MCF 10A (cell line): Measurements from ENCODE around the gene OCEL1. TPM values are rescaled to one million over a fixed set of nuclear protein-coding genes. Genes with fewer than 3 reads are reported as not detected.

Source experiments
- BruUV-seq: library from RNA; stranded (reverse); fragments of 400-500 nt; replicated peaks from 2 replicates; lab custom pipeline; 2021; lab: Mats Ljungman, UMichigan
- CTCF ChIA-PET: fragments of 300-600 bp; sonication (Branson Sonifier 250); formaldehyde crosslinking; extraction: SDS; loops from one replicate; lab custom pipeline; 2021; ENCODE audit warnings: antibody characterized with exemption, inconsistent platforms; lab: Yijun Ruan, JAX
- POLR2A ChIA-PET: fragments of 300-600, 350-650 bp; sonication (Branson Sonifier 250); formaldehyde crosslinking; extraction: SDS; loops from one replicate; lab custom pipeline; 2020; ENCODE audit warnings: antibody characterized with exemption, inconsistent platforms; lab: Yijun Ruan, JAX
- DNase-seq: peaks from one replicate; pipeline ENCODE4 v3.0.0-alpha.2; 2018; ENCODE audit not compliant: unreplicated experiment
- H3K27ac Mint-ChIP-seq: one replicate; pipeline ENCODE4 v1.8.0; 2022; ENCODE audit warnings: mild to moderate bottlenecking, low read depth, mixed read lengths; ENCODE audit not compliant: unreplicated experiment
- H3K27me3 Mint-ChIP-seq: one replicate; pipeline ENCODE4 v1.8.0; 2022; ENCODE audit warnings: mixed read lengths; ENCODE audit not compliant: insufficient read depth, unreplicated experiment
- H3K36me3 Mint-ChIP-seq: one replicate; pipeline ENCODE4 v1.8.0; 2022; ENCODE audit warnings: mild to moderate bottlenecking, moderate library complexity, mixed read lengths; ENCODE audit not compliant: insufficient read depth, unreplicated experiment
- H3K4me1 Mint-ChIP-seq: one replicate; pipeline ENCODE4 v1.8.0; 2022; ENCODE audit warnings: mixed read lengths; ENCODE audit not compliant: insufficient read depth, unreplicated experiment
- H3K4me3 Mint-ChIP-seq: one replicate; pipeline ENCODE4 v1.8.0; 2022; ENCODE audit warnings: mild to moderate bottlenecking, moderate library complexity, mixed read lengths; ENCODE audit not compliant: unreplicated experiment
- H3K9me3 Mint-ChIP-seq: one replicate; pipeline ENCODE4 v1.8.0; 2022; ENCODE audit warnings: mixed read lengths; ENCODE audit not compliant: unreplicated experiment
- CTCF ChIP-seq: fragments of 200-600 bp; IDR thresholded peaks from one replicate; pipeline ENCODE4 v1.8.0; 2022; ENCODE audit warnings: antibody characterized with exemption, mild to moderate bottlenecking; ENCODE audit not compliant: unreplicated experiment
- intact Hi-C: fragments of 100-400 bp; cut with micrococcal nuclease; formaldehyde crosslinking; loops from 2 replicates; pipeline ENCODE4 v1.14.1; 2022
- total RNA-seq: library from RNA; stranded (reverse); gene quantifications from 2 replicates; pipeline ENCODE4 v1.2.3, GENCODE V29; 2022

Gene OCEL1
- total RNA-seq, 1 experiment from 2014 or later: 14.3 TPM

GRCh38 chr19:17220207-17220758, 5.7 kb upstream of the OCEL1 start:
- Mint-ChIP-seq H3K9me3 (no peaks in the 10 kb centered on the region), H3K27ac (no peak overlapping the region), H3K4me3 (peak overlapping the region; percentile 12), H3K27me3 (no peaks in the 10 kb centered on the region), H3K4me1 (no peaks in the 10 kb centered on the region), H3K36me3 (peaks cover 39% of the 10 kb centered on the region)
- ChIA-PET CTCF (interaction anchor here (0.5 to 0.7 kb wide), 2 partner anchors 40 to 334 kb away, joined by 3 to 4 read pairs; no protein-coding TSS in a partner anchor), POLR2A (interaction anchor here (0.6 to 2.9 kb wide), 6 partner anchors 10 to 87 kb away, joined by 3 to 9 read pairs (median 3); partner anchors contain the start of gene BABAM1)
- peak; percentile 88 for DNase-seq
- no peak for TF ChIP-seq CTCF
- BruUV-seq: no TSS peak
- intact Hi-C loops: loop anchor here (10.0 kb wide), 1 partner anchor 145 kb away; the partner anchor contains the start of genes HAUS8 and MYO9B

- BruUV-seq: no TSS peak
- no peak for DNase-seq
- no peak for TF ChIP-seq CTCF
- Mint-ChIP-seq H3K4me3 (peak overlapping the region; percentile 93), H3K4me1 (no peaks in the 10 kb centered on the region), H3K36me3 (peaks cover 5% of the 10 kb centered on the region), H3K27me3 (no peaks in the 10 kb centered on the region), H3K9me3 (no peaks in the 10 kb centered on the region), H3K27ac (no peak overlapping the region)
- POLR2A ChIA-PET: interaction anchor here (1.7 to 3.5 kb wide), 5 partner anchors 10 to 42 kb away, joined by 3 to 36 read pairs (median 34); partner anchors contain the start of genes BABAM1 and USE1
- intact Hi-C loops: loop anchor here (10.0 kb wide), 1 partner anchor 150 kb away; the partner anchor contains the start of genes HAUS8 and MYO9B
- CTCF ChIA-PET: interaction anchor here (0.7 kb wide), 1 partner anchor 9 kb away, joined by 3 read pairs; no protein-coding TSS in a partner anchor
These were observed 973 bp upstream of the OCEL1 start for GRCh38 chr19:17225053-17225452.

DNA sequence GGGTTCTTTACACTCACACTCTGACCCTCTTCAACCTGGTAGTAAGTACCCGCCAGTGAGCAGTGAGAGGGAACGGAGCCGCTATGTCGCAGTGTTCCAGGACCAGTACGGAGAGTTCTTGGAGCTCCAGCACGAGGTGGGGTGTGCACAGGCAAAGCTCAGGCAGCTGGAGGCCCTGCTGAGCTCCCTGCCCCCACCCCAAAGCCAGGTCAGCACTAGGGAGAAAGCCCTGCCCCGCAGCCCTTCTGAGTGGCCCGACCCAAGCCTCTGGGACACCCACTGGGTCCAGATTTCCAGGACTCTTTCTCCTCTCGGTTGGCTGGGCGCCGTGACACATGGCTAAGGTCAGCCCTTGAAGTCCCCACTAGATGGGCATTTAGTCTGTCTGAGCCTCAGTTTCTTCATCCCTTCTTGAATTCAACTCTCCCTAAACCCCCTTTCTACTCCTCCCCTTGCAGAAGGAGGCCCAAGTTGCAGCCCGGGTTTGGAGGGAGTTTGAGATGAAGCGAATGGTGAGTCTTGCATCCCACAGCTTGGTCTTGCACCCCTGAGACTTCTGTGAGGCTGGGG, 1.9 kb downstream of the OCEL1 start:
- Mint-ChIP-seq H3K9me3 (no peaks in the 10 kb centered on the region), H3K27ac (no peak overlapping the region), H3K4me3 (no peak overlapping the region), H3K36me3 (peaks cover 26% of the 10 kb centered on the region), H3K27me3 (no peaks in the 10 kb centered on the region), H3K4me1 (no peaks in the 10 kb centered on the region)
- CTCF ChIA-PET: no interaction called here
- POLR2A ChIA-PET: interaction anchor here (1.8 to 3.5 kb wide), 5 partner anchors 8 to 81 kb away, joined by 5 to 35 read pairs (median 21); partner anchors contain the start of genes BABAM1, DDA1 and USE1
- no peak for DNase-seq
- no peak for TF ChIP-seq CTCF
- intact Hi-C loops: loop anchor here (10.0 kb wide), 1 partner anchor 153 kb away; the partner anchor contains the start of genes HAUS8 and MYO9B
- BruUV-seq: no TSS peak

DNA sequence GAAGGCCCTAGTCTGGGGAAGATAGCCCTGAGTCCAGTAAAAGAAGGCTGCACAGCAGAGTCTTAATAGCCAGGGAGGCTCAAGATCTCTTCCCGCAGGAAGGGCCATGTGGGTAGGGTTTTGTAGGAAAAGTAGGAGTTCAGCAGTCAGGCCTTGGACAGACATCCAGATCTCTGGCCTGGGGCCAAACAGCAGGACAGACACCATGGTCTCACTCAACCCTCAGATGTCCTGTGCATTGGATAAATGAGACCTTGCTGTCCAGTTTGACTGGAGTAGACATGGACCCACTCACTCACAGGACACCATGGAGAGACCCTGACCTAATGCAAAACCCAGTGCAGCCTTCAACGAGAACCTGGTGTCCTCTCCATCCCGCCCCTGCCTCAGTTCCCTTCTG, 3.9 kb downstream of the OCEL1 start:
- H3K4me1 Mint-ChIP-seq: no peaks in the 10 kb centered on the region
- no TSS peak for BruUV-seq
- H3K27me3 Mint-ChIP-seq: no peaks in the 10 kb centered on the region
- no peak for TF ChIP-seq CTCF
- H3K4me3 Mint-ChIP-seq: no peak overlapping the region
- no peaks in the 10 kb centered on the region for H3K9me3 Mint-ChIP-seq
- intact Hi-C loops: loop anchor here (10.0 kb wide), 1 partner anchor 155 kb away; the partner anchor contains the start of genes HAUS8 and MYO9B
- H3K27ac Mint-ChIP-seq: no peak overlapping the region
- no peak for DNase-seq
- POLR2A ChIA-PET: no interaction called here
- CTCF ChIA-PET: no interaction called here
- H3K36me3 Mint-ChIP-seq: peaks cover 42% of the 10 kb centered on the region
